Tibial artery (tissue), 4 donors: ENCODE data around the gene TPRG1L.

Experiments used
- DNase-seq, 2 donors: peaks; one replicate each; pipeline ENCODE4 v3.0.0-alpha.2; 2019
- H3K27ac ChIP-seq, 2 donors: fragments of 200-600 bp; sonication (generic) in 1 of 2; 1 replicate in 1 of 2; 2 replicates in 1 of 2; pipeline ENCODE4 v1.5.1; 2018 to 2019; ENCODE audit warnings: mild to moderate bottlenecking in 1 of 2
- H3K27me3 ChIP-seq, 2 donors: fragments of 200-600 bp; sonication (generic) in 1 of 2; one replicate each; pipeline versions ENCODE4 v1.5.1 to v1.6.0; 2016 to 2019
- H3K36me3 ChIP-seq, 3 donors: fragments of 200-600 bp; sonication (generic) in 2 of 3; one replicate each; pipeline ENCODE4 v1.5.1; 2016 to 2019; ENCODE audit warnings: mild to moderate bottlenecking in 2 of 3
- H3K4me1 ChIP-seq, 4 donors: fragments of 200-600 bp; sonication (generic) in 2 of 4; 1 replicate in 3 of 4; 2 replicates in 1 of 4; pipeline ENCODE4 v1.5.1; 2016 to 2019
- H3K4me3 ChIP-seq, 2 donors: fragments of 200-600 bp; sonication (generic) in 1 of 2; 1 replicate in 1 of 2; 2 replicates in 1 of 2; pipeline ENCODE4 v1.5.1; 2018 to 2019; ENCODE audit warnings: mild to moderate bottlenecking in 2 of 2
- H3K9me3 ChIP-seq, 3 donors: fragments of 200-600 bp; sonication (generic) in 1 of 3; one replicate each; pipeline ENCODE4 v1.5.1; 2016 to 2019
- CTCF ChIP-seq, 2 experiments: fragments of 200-600 bp in 1 of 2; fragments of 450-650 bp in 1 of 2; IDR thresholded peaks; one replicate each; pipeline ENCODE4 v1.5.1; 2017 to 2019; ENCODE audit warnings: antibody characterized with exemption in 2 of 2, mild to moderate bottlenecking in 1 of 2, moderate library complexity in 1 of 2
- intact Hi-C: fragments of 100-400 bp; cut with DNase I; formaldehyde crosslinking; loops from one replicate; pipeline ENCODE4 v1.15.0; 2023; ENCODE audit warnings: low total_unique reads

TPRG1L gene

DNA sequence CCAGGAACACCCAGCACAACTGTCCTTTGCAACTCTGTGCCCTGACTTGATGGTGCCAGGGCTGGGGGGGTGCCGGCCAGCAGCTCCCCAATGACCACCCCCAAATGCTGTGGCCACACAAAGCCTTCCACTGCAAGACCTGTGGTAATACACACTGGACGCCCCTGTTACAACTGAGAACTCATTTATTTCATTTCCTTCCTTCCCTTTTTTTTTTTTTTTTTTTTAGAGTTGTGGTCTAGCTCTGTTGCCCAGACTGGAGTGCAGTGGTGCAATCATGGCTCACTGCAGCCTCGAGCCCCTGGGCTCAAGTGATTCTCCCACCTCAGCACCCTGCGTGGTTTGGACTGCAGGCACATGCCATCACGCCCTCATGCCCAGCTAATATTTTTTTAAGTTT, 52.7 kb downstream of the TPRG1L start:
- peaks cover 0 to 49% of the 10 kb centered on the region in 2 donors for H3K27me3 ChIP-seq
- no peaks in the 10 kb centered on the region for H3K9me3 ChIP-seq
- H3K27ac ChIP-seq, result no peak overlapping the region
- H3K4me1 ChIP-seq, result no peaks in the 10 kb centered on the region
- no peak for TF ChIP-seq CTCF (IDR thresholded peaks at IDR 0.05)
- DNase-seq, result no peak
- no peaks in the 10 kb centered on the region for H3K36me3 ChIP-seq
- intact Hi-C loops, result no loop called here
- no peak overlapping the region for H3K4me3 ChIP-seq

DNA sequence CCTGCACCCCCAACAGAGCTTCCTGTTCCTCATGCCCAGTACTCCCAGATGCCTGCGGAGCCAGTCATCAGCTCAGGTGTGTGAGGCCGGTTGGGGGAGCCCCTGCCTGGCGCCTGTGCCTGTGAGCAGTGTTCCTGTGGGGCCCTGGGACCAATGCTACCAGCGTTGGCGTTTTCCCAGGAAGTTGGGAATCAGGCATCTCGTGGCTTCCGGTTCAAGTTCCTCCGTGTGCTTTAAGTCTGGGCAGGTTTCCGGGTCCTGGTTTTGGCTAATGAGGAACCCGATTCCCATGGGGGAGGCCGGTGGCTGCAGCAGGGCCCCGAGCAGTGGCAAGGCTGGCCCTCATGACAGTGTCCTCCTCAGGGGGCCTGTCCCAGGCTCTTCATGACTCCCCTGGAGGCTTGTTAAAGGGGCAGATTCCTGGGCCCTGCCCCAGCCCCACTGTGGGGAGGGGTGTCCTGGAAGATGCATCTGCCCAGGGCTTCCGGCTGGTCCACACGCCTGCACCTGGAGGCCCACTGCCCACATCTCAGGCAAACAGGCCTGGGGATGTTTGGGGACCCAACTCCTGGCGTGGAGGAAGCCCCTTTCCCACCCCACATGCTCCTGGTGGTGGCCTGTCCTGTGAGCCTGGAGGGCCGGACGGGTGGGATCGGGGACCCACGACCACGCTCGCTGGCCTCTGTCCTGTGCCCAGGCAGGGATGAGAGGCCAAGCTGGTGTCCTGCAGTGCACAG, 53.7 kb downstream of the TPRG1L start:
- H3K27ac ChIP-seq, result no peak overlapping the region
- H3K27me3 ChIP-seq, result peaks cover 0 to 39% of the 10 kb centered on the region in 2 donors
- H3K4me1 ChIP-seq, result no peaks in the 10 kb centered on the region
- no peak for TF ChIP-seq CTCF (IDR thresholded peaks at IDR 0.05)
- no peaks in the 10 kb centered on the region for H3K36me3 ChIP-seq
- DNase-seq, result no peak
- intact Hi-C loops, result no loop called here
- no peak overlapping the region for H3K4me3 ChIP-seq
- no peaks in the 10 kb centered on the region for H3K9me3 ChIP-seq

GRCh38 chr1:3679098-3679555, 54.3 kb downstream of the TPRG1L start:
- TF ChIP-seq CTCF (IDR thresholded peaks at IDR 0.05), result no peak
- no peak overlapping the region for H3K4me3 ChIP-seq
- no peaks in the 10 kb centered on the region for H3K9me3 ChIP-seq
- DNase-seq, result no peak
- intact Hi-C loops, result no loop called here
- H3K36me3 ChIP-seq, result no peaks in the 10 kb centered on the region
- no peaks in the 10 kb centered on the region for H3K4me1 ChIP-seq
- H3K27me3 ChIP-seq, result peaks cover 0 to 38% of the 10 kb centered on the region in 2 donors
- no peak overlapping the region for H3K27ac ChIP-seq
